Measurements from ENCODE around the gene ANK2.

Gene ANK2

DNA sequence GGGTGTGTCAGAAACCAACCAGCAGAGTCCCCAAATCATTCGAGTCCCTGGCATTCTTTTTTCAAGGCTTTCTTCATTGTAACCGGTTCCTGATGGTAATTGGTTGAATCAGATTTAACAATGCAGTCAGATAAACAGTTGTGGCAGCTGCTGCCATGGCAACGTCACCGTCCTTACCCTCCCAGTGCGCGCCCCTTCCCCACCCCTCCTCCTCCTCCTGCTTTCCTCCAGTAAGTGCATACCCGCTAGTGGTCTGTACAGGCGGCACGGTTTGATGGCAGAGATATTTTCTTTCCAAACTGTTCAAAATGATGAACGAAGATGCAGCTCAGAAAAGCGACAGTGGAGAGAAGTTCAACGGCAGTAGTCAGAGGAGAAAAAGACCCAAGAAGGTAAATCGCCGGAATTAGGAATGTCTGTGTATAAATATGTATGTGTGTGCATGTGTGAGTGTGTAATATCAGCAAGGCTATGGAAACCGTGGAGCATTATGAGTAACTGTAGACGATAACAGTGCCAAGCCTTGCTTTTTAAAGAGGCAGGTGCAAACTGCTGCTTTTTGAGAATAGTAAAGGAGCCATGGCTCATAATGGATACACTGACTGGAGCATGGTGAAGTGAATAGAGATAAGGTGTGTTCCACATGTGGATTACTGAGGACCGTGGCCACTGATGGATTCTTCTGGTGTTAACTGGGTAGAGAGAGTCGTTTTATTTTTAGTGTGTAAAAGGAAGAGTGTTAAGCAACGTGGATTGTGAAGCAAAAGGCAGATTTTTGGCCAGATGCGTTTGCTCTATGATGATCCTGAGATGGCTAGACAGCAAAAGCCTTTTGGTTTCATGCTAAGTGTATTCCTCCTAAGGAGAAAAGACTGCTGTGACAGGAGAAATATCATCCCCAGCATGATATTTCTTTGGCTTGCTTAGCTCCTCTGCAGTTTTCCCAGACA is at the start of gene ANK2:
Gene ANK2 (plus strand): TSS at position 233 of the 950 bp plus-strand sequence. CDS start 76 bp downstream, at position 309.
- no peak for DNase-seq (ENCODE audit: low read depth in 1 of 2, low spot score in 1 of 2)

DNA sequence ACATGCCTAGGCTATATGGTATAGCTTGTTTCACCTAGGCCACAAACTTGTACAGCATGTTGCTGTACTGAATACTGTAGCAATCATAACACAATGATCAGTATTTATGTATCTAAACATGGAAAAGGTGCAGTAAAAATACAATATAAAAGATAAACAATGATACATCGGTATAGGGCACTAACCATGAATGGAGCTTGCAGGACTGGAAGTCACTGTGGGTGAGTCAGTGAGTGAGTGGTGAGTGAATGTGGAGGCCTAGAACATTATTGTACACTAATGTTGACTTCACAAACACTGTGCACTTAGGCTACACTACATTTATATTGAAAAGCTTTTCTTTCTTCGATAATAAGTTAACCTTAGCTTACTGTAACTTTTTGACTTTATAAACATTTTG is 45.6 kb upstream of the ANK2 start:
- DNase-seq (ENCODE audit: low read depth in 1 of 2, low spot score in 1 of 2), result no peak

DNA sequence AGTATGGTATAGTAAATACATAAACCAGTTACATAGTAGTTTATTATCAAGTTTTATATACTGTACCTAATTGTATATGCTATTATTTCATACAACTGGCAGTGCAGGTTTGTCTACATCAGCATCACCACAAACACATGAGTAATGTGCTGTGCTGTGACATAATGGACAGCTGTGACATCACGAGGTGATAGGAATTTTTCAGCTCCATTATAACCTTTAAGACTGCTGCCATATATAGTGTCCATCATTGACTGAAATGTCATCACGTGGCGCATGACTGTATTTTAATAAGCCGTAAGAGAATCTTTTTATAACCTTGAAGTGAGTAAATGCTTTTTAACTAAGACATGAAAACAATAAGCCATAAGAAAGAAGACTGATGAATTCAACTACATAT is 44.8 kb upstream of the ANK2 start:
- no peak for DNase-seq (ENCODE audit: low read depth in 1 of 2, low spot score in 1 of 2)

DNA sequence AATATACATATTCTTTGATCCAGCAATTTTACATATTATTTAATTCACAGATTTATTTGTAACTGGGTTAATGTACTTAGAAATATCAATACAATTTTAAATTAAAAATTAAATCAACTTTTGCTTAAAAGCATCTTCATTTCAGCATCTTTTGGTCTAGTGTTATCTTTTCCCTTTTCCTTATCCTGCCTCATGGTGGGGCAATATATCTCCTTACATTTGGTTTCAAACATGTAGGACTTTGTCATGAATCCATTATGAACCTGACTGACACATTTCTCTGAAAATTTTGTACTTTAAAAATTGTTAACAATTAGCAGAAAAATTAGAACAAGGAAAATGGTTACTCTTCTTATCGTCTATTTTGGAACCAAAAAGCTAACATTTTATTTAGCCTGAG is 42.8 kb upstream of the ANK2 start:
- DNase-seq (ENCODE audit: low read depth in 1 of 2, low spot score in 1 of 2), result no peak

DNA sequence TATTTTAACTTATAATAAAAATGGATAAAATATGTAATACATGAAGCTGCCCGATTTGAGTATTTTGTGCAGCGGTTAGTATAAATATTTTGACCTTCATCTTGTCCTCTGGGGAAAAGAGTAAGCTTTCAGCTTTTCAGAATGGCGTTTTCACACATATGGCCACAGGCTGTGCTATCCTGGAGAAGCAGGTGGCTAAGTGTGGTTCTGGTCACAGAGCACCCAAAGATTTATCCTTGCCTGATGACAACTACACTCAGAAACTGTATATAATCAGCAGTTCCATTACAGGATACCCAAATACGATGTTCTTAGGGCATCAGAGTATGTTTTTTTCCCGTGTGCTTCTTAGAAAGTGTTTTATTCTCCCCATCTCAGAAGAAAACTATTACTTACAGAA is 42.3 kb upstream of the ANK2 start:
- DNase-seq (ENCODE audit: low read depth in 1 of 2, low spot score in 1 of 2), result no peak

DNA sequence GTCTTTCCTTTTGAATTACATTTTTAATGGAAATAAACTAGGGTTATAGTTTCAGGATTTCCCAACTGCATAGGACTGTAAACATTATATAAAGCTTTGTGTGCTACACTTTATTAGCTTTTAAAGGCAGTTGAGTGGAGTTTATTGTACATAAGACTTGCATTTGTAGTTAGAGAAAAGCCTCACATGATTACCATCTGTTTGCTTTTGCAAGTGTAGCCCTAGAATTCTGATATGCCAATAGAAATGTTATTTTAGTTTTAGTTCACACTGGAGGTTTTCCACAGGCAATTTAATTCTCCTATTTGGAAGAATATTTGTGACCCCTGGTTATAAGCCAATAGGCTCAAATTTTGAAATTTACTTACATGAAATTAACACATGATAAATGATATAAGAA is 41.3 kb upstream of the ANK2 start:
- DNase-seq (ENCODE audit: low read depth in 1 of 2, low spot score in 1 of 2), result no peak

DNA sequence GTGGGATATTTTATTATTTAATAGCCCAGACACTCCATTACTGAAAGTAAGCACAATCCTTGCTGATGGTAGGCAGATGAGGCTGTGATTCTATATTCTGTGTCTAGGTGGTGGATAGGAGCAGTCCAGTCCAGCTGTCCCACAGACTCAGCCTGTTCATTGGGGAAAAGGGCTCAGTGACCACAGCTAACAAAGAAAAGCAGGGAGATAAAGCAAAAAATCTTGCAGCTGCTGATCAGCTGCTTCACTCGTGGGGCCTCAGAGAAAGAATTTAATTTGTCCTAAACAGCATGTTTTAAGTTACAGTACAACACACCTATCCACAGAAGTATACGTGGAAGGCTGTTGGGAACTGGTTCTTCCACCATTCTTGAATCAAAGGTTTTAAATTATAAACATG is 40.7 kb upstream of the ANK2 start:
- no peak for DNase-seq (ENCODE audit: low read depth in 1 of 2, low spot score in 1 of 2)

DNA sequence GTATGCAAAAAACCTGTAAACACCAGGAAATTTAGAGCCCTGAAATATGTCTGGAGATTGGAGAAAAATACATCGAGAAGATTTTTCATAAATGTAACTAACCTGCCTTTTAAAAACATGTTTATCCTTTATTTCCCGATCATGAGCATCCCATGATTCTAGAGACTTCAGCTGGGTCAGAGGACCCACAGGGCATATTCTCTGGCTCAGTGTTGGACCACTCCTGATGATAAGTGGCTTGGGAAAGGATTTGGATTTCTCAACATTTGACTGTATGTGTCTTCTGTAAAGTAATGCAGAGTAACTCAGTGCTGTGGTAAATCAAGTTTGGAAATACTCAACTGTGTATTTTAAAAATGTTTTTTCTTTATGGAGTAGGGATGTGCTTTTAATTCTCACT is 40.0 kb upstream of the ANK2 start:
- no peak for DNase-seq (ENCODE audit: low read depth in 1 of 2, low spot score in 1 of 2)

DNA sequence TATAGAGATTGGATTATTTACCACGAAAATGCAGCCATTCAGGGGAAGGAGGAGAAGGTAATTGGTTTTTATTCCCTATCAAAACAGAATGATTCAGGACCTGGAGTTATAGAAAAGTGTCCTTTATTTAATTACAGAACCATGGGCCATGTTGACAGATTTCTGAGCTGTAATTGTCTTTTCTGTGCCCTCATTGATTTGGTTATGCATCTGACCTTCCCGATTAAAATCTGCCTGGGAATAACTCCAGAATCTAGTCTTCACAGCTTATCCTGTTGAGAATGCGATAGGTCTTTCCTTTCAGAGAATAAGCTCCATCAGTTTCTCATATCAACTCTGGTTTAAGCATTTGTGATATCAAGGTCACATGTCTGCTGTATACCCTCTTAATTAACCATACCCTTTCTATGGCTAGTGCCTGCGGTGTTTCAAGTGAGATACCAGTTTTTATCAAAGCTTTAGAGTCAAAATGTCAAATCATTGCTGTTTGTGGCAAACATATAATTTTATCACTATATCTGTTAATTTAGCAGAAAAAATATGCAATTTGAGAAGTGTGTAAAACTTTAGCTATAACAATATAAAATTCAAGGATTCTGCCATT is 37.2 kb upstream of the ANK2 start:
- DNase-seq (ENCODE audit: low read depth in 1 of 2, low spot score in 1 of 2), result no peak

DNA sequence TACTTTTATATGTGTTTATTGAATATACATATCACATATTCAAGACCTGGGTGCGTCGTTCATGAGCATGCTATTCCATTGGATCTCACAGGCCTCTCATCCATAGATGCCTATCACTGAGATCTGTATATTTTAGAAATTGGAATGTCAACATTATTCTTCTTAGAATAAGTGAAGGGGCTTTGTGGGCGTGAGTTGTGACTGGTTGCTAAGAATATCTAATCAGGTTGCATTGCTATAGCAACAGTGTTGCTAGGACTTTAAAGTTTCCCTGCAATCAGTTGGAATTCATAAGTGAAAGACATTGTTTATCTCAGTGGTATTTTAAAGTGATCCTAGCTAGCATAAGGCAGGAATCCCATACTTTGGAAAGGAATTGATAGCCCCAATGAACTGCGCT is 36.7 kb upstream of the ANK2 start:
- DNase-seq (ENCODE audit: low read depth in 1 of 2, low spot score in 1 of 2), result no peak

DNA sequence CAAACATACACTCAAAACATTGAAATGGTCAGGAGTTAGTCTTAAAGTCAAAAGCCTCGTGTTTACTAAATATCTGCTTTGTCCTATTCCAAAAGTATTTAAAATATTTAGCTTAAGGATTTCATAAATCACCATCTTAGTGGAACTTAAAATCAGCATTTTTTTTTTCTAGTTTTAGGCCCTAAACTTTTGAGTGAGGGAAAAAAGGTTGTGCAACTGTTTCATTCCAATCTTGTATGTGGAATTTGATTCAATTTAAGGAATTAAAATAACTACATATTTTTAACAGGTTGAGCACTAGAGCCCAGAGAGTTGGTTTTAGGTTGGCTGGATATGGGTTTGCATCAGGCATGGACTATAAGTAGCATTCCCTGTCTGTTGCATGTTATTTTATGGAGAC is 35.7 kb upstream of the ANK2 start:
- no peak for DNase-seq (ENCODE audit: low read depth in 1 of 2, low spot score in 1 of 2)

DNA sequence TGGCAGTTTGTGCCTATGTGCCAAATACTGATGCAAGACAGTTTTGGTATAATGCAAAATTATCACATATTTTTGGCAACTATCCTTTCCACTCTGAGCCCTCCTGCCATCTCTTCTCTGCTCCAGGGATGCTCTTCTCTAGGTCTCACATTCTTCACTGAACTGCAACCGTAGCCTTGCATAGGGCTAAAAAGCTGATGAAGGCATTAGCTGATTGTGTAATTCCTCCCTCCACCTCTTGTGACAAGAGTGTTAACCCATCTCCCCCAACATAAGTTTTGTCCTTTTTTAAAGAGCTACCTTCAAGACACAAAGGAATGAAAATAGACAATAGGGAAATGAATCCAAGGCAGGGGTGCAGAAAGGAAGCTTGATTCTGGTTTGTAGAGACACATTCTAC is 33.1 kb upstream of the ANK2 start:
- no peak for DNase-seq (ENCODE audit: low read depth in 1 of 2, low spot score in 1 of 2)

DNA sequence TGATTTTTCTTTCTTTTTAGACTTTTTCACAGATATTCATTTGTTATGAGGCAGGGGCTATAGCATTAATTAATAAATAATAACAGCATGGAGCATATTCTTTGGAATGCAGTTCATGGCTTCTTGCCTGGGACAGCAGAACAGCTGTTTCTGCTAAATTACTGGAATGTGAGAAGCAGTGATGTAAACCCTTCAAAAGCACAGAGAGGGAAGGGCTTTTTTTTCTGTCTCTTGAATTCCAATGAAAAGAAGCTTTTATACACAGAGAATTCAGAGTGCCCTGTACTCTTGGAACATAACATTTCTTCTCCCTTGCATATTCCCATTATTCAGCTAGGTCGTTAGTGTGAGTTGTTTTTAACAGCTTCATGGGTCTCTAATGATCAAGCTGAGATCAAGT is 28.5 kb upstream of the ANK2 start:
- DNase-seq (ENCODE audit: low read depth in 1 of 2, low spot score in 1 of 2), result no peak

DNA sequence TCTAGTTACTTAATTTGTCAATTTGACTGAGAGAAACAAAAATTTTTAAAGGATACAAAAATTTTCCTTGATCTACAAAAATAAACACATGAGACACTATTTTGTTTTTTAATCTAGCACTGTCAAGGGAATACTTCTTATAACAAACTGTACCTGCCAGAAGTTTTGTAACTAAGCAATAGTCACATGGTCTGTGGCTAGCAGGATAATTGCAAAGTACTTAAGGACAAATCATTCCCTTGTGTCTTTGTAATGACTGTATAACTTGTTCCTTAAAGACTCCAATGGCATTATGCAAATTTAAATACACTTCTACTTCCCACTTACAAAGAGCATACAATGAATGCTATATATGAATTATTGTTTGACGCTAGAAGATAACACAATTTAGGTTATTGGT is 25.1 kb upstream of the ANK2 start:
- no peak for DNase-seq (ENCODE audit: low read depth in 1 of 2, low spot score in 1 of 2)

DNA sequence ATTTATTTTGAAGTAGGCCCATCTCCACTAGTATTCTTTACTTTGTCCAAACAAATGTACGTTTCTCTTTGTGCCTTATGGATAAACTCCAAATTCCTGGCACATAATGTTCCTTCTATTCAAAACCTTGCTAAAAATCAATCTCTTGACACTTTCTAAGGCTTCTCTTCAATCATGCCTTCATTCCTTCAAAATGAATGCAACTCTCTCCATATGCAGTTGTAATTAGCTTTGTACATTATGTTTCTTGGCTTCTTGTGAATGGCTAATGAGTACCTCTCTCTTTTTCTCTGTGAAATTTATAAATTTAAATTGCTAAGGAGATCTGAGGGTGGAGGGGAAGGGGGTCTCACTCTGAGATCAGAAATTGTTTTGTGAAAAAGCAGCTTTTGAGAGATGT is 24.0 kb upstream of the ANK2 start:
- no peak for DNase-seq (ENCODE audit: low read depth in 1 of 2, low spot score in 1 of 2)

DNA sequence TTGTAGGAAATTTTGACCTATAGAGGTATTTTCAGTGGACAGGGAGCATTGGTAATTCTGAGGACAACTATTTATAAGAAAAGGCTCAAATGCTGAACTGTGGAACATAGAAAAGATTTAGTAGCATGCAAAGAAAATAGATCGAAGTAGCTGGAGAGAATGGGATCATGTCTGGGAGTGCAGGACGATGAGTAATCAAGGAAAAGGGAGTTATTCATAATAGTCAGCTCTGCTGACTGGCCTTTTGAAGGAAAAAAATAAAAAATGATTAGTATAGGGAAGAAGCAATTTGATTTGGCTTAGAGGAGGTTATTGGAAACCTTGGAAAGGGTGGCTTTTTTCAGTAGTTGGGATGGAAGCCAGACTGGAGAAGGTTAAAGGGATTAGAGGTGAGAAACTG is 22.9 kb upstream of the ANK2 start:
- no peak for DNase-seq (ENCODE audit: low read depth in 1 of 2, low spot score in 1 of 2)

DNA sequence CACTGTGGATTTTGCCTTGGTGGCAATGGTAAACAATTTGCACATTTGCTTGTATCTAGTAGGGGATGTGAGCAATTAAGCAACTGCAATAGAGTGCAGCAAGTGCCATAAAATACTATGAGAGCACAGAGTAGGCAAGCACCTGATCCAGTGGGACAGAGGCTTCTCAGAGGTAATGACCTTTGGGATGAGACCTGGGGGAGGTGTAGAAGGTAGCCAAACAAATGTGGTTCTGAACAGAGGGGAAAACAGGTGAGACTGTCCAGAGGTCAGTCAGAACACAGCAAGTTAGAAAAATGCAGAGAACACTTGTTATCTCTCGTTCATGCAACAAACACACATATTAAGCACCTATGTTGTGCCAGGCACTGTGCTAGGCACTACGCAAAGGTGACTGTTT is 21.4 kb upstream of the ANK2 start:
- DNase-seq (ENCODE audit: low read depth in 1 of 2, low spot score in 1 of 2), result no peak

DNA sequence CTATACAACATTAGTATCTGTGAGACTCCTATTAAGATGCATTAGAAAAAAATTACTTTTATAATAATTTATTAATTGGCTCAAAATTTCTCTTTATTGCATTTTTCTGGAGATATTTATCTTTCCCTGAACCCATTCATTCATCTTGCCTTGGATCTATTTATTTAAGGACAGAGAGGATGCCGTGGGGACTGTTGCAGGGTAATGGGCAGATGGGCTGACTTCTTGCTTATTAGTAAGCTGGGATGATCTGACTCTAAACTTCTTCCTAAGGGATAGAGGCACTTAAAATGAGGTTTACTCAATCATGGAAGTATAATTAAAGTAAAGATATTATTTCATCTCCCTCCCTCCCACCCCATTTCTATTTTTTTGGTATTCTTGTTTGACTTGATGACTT is 18.2 kb upstream of the ANK2 start:
- no peak for DNase-seq (ENCODE audit: low read depth in 1 of 2, low spot score in 1 of 2)

DNA sequence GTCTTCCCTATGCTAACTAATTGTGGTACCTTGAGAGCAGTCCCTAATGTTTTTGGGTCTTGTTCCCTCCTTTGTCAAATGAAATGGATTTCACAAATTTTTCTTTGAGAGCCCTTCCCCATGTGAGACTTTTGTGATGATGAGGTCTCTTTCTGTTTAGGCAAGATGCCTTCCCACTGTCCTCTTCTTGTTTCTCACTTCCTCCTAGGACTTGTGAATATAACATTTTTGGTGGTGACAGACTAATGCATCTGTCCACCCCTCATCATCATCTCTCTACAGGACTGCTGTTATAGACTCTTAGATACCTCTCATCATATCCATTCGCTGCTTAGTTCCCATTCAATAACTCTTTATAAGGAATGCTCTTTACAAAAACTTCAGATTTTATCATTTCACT is 8.7 kb upstream of the ANK2 start:
- DNase-seq (ENCODE audit: low read depth in 1 of 2, low spot score in 1 of 2), result no peak

DNA sequence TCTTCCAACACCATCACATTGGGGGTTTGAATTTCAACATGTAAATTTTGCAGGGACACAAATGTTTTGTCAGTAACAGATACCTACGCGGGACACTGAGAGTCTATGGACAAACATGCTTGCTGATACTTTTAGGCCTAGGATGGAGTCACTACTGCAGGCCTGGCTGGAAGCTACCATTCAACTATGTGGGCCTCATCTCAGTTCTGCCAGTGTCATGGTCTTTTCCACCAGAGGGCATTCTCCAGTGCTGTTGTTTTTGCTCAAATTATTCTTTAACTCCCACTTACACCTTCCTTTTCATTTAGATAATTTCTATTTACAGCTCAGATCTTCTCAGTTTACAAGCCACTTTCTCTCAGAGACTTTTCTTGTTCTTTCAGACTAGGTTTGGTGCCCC is 7.0 kb upstream of the ANK2 start:
- no peak for DNase-seq (ENCODE audit: low read depth in 1 of 2, low spot score in 1 of 2)

DNA sequence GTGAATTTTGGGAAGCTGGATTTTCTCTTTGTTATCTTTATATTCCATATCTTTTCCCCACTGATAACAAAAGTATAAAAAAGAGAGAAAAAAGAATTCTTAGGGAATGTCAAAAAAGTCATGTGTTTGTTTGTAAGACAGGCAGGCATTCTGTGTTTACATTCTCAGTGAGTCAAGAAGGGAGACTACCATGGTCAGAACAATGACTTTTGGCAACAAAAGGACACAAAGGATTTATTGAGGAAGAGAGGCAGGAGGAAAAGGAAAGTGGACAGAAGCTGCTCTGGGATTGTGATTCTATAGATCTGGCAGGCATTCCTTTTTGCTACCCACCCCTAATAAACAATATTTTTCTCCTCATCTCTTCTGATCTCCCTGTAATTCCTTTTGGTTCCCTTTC is 5.9 kb upstream of the ANK2 start:
- DNase-seq (ENCODE audit: low read depth in 1 of 2, low spot score in 1 of 2), result no peak

DNA sequence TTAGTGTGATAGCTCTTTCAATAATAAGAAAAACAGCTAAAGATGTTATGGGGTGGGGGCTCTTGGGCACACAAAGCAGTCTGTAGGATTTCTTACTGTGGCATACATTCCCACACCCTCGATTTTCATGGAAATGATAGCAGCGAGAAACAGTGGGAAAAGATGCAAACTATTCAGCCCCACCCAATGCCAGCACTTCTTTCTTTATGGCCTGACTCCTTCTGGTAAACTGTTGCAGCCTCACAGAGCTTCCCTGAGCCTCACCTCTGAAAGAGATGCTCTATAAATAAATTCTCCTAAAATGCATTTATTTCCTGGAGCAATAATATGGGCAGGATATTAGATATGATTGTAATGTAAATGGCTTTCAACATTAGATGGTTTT is 910 bp downstream of the ANK2 start:
- no peak for DNase-seq (ENCODE audit: low read depth in 1 of 2, low spot score in 1 of 2)

DNA sequence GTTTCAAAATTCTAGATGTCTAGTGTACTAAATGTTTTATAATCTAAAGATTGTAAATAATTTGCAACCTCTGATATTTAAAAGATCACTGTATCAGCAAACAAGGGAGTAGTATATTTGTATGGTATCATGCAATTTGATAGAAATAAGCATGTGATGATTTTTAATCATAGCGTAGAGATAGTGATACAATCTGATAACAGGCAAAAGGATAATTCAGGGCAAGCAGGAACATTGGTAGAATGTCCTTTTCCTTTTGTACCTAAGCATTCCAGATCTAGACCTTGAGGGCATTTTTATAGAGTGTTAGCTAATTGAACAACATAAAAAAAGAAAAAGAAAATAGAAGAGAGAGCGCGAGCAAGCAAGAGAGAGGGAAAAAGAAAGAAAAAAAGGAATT is 1.4 kb downstream of the ANK2 start:
- DNase-seq (ENCODE audit: low read depth in 1 of 2, low spot score in 1 of 2), result no peak
